Neural cell (in vitro differentiated cells): ENCODE results near the gene NOC4L.

Experiments
- POLR2AphosphoS5 ChIP-seq: IDR thresholded peaks from 2 replicates; pipeline ENCODE4 v1.6.1; 2012
- RAD21 ChIP-seq: fragments of 450-650 bp; conservative IDR thresholded peaks from 2 replicates; pipeline ENCODE4 v1.6.1; 2014; ENCODE audit warnings: antibody characterized with exemption, mild to moderate bottlenecking, moderate library complexity
- SMC3 ChIP-seq: fragments of 450-650 bp; conservative IDR thresholded peaks from 2 replicates; pipeline ENCODE4 v1.6.1; 2014; ENCODE audit warnings: antibody characterized with exemption, mild to moderate bottlenecking, moderate library complexity; ENCODE audit not compliant: poor library complexity
- TF ChIP-seq, protein P1 (sequence below): fragments of 450-650 bp; IDR thresholded peaks from 2 replicates; pipeline ENCODE4 v1.5.1; 2014; ENCODE audit warnings: antibody characterized with exemption, mild to moderate bottlenecking, moderate library complexity; ENCODE audit not compliant: poor library complexity, severe bottlenecking

DNA sequence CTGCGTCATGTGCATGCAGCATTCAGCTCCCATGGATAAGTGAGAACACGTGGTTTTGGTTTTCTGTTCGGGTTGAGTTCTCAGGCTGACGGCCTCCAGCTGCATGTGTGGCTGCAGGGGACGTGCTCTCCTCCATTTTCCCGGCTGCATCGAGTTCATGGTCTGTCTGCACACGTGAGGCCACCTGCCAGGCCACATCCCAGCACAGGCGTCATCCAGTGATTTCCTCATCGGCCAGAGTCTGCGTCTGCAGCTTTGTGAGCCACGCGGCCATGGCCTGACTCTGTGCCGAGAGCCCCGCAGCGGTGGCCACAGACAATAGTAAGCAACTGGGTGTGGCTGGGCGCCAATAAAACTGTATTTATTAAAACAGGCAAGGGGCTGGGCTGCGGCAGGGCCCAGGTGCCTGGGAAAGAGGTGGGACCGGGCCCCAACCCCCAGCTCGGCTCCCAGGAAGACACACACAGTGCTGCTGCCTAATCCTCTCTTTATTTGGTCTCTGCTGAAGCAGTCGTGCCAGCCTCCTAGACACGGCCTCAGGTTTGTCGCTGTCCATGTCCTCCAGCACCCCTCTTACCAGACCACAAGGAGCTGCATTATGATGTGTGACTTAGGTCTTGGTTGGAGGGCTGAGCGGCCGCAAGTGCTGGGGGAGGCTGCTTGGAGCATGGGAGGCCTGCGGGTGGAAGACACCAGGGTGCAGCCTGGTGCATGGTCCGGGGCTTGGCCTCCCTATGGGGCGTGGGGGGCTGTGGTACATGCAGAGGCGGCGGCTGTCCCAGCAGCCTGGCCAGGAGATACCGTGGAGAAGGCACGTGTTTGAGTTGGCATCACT lies 52.0 kb downstream of the NOC4L start:
- TF ChIP-seq POLR2AphosphoS5 (no peak), SMC3 (no peak), RAD21 (no peak)
- TF ChIP-seq, protein P1, sequence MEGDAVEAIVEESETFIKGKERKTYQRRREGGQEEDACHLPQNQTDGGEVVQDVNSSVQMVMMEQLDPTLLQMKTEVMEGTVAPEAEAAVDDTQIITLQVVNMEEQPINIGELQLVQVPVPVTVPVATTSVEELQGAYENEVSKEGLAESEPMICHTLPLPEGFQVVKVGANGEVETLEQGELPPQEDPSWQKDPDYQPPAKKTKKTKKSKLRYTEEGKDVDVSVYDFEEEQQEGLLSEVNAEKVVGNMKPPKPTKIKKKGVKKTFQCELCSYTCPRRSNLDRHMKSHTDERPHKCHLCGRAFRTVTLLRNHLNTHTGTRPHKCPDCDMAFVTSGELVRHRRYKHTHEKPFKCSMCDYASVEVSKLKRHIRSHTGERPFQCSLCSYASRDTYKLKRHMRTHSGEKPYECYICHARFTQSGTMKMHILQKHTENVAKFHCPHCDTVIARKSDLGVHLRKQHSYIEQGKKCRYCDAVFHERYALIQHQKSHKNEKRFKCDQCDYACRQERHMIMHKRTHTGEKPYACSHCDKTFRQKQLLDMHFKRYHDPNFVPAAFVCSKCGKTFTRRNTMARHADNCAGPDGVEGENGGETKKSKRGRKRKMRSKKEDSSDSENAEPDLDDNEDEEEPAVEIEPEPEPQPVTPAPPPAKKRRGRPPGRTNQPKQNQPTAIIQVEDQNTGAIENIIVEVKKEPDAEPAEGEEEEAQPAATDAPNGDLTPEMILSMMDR, result no peak
